Activated gamma-delta T cell (primary cell): ENCODE results near the gene LDLRAD4.

Experiments
- DNase-seq: peaks from one replicate; lab custom pipeline; 2025; lab: John Stamatoyannopoulos, UW

Gene LDLRAD4

GRCh38 chr18:13532406-13533075 lies 314.0 kb downstream of the LDLRAD4 start:
- DNase-seq = no peak

DNA sequence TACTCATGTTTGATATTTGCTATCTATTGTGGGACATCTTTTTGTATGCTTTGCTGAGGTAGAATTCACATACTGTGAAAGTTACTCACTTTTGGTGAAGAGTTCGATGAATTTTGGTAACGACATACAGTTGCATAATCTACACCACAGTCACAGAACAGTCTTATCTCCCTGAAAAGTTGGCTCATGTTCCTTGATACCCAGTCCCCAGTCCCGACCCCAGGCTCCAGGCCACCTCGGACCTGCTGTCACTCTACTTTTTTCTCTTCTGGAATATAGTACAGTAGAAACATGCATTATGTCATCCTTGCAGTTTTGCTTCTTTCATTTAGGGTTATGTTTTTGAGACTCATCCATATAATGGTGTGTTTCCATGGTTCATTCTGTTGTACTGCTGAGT lies 316.1 kb downstream of the LDLRAD4 start:
- DNase-seq = no peak

- no peak for DNase-seq
Measured at GRCh38 chr18:13536578-13536977, 318.0 kb downstream of the LDLRAD4 start.

GRCh38 chr18:13537022-13537780 lies 318.6 kb downstream of the LDLRAD4 start:
- DNase-seq = no peak

DNA sequence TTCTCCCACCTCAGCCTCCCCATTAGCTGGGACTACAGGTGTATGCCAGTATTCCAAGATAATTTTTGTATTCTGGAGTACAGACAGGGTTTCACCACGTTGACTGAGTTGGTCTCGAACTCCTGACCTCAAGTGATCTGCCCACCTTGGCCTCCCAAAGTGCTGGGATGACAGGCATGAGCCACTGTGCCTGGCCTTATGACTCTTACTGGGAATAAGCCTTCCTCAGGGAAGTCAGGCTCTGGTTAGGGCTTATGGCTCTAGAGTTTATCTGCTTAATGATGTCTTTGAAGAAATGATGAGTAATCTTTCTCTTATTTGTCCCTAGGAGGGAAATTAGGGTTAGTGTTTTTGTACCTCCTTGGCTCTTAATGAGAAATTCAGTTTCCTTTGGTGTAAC lies 320.1 kb downstream of the LDLRAD4 start:
- no peak for DNase-seq

DNA sequence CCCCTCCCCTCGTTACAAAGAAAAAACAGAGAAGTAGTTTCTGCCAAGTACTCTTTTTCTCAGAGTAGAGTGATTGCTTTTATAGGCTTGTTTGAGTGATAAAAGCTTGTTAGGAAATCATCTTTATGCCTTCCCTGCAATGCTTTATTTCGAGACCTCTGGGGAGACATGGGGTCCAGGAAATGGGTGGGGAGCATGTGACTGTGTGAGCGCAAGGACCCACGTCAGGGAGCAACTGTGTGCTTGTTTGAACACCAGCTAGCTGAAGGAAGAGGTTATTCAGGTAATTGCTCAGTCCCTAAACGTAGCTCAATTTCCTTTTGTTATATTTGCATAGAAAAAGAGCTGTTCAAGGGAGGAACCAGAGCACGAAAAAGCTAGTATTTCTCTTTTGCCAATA lies 320.5 kb downstream of the LDLRAD4 start:
- no peak for DNase-seq

GRCh38 chr18:13539843-13540476 lies 321.4 kb downstream of the LDLRAD4 start:
- no peak for DNase-seq

- DNase-seq = no peak
Measured at GRCh38 chr18:13540477-13541182, 322.1 kb downstream of the LDLRAD4 start.

- DNase-seq = no peak
Measured at GRCh38 chr18:13541621-13542519, 323.3 kb downstream of the LDLRAD4 start.

GRCh38 chr18:13542520-13542847 lies 323.9 kb downstream of the LDLRAD4 start:
- DNase-seq = no peak

GRCh38 chr18:13543144-13543543 lies 324.6 kb downstream of the LDLRAD4 start:
- no peak for DNase-seq

- DNase-seq = no peak
Measured at GRCh38 chr18:13543811-13544732, 325.5 kb downstream of the LDLRAD4 start.

DNA sequence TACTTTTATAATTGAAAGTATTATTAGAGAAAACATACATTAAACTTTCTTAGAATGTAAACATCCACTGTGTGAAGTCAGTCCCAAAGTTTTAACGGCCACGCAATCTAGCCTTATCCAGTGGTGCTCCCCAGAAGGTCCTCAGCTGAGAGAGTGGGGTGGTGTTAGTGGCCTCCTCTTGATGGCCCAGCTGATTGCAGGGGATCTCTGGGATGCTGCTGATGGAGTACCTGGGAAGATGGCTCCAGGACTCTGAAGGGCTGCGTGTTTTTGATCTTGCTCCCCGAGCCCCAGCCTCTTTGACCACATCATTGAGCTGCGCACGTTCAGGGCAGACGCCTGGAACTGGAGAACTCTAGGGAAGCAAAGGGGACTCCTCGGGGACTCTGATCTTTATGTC lies 326.4 kb downstream of the LDLRAD4 start:
- DNase-seq = no peak

- no peak for DNase-seq
Measured at GRCh38 chr18:13545514-13545913, 327.0 kb downstream of the LDLRAD4 start.

DNA sequence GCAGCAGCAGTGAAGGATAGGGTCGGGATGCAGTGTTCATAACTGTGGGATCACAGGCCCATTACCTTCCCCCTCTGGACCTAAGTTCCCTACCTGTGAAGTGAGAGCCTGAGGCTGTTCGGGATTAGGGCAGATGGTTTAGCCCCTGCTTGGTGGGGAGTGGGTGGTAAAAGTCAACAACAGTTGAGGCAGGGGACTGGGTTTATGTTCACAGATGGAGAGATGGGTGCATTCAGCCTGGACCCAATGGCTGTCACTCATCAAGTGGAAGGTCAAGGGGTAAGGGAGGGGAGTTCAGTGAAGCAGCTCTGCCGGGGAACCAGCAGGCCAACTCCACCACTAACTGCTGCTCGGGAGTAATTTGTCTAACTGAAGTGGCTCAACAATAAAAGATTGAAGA lies 327.4 kb downstream of the LDLRAD4 start:
- DNase-seq = no peak

DNA sequence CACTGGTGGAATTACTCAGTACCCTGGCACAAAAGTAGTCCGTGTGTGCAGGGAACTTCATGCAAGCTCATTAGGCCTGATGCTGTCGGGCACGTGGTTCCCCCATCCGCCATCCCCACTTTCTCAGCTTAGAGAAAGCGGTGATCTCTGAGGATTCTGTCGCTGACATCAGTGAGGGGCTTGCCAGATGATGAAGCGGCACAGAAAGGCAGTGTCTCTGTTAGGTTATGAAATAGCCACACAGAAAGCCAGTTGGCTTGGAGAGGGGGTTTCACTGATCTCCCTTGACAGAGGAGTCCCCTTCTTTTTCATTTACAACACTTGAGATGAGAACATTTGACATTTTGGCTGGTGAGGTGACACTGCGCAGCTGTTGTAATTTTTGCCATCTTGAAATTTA lies 328.1 kb downstream of the LDLRAD4 start:
- DNase-seq = no peak

GRCh38 chr18:13547347-13547746 lies 328.8 kb downstream of the LDLRAD4 start:
- no peak for DNase-seq

DNA sequence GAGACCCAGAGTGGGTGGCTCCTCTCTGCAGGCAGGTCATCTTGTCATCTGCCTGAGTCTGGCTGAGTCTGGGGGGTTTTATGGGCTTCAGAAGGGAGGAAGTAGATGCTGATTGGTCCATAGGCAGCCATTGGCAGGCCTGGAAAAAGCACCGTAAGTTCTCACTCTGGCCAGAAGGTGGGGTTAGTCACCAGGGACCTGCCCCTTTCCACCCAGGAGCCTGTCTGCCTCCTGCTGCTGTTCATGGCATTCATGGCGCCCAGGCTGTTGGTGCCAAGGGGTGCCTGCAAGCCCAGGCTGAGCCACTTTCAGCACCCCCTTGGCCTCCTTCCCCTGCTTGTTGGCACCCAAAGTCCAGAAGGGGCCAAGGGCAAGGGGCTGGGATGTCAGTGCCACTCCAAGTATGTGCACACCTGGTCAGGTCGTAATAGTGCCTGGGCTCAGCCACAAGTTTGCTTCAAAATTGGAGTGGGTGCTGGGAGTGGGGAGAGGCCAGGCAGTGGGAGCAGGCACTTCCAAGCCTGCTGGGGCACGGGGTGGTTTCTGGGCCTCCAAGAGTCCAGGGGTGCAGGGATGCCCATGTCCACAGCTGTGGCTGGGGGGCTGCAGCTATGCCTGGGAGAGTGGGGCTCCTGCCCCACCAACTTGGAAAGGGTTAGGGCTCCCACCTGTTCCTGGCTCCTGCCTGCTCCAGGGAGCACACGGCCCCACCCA lies 329.7 kb downstream of the LDLRAD4 start:
- no peak for DNase-seq

DNA sequence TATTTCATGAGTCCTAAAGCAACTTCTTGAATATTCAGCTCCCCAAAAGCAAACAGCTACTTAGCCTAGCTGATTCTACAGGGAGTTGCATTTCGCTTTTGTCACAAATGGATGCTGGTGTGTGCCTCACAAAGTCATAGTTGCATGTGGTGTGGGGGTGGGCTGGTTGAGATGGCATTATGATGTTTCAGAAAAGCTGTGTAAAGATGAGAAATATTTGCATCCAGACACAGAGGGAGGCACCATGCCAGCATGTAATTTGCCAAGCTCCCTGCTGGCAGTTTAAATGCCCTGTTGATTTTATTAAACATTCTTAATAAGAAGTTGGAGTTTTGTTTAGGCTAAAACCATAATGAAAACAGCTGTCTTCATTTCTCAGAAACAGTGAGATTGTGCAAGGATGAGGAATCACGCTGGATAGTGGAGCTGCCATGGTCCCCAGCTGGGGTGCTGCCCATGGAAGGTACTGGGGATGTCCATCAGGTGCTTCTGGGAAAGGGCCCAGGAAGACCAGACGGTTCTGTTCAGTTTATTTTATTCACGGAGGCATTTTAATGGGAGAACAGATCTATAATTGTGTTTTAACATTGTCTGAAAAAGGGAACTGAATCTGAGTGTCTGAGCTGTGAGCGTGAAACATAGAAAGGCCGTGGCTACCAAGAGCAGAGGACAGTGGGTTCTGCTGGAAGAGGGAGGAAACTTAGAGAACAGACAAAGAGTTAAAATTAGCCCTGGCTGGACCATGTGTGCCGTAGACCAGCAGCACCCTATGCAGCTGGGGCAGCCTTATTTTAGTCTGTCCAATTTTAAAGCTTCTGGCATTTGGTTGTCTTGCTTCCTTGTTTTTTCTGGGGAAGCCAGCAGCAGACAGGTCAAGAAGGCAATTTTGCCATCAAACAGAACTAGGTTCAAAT lies 330.7 kb downstream of the LDLRAD4 start:
- no peak for DNase-seq
